PFSK-1 (cell line): Measurements from ENCODE around the gene COMMD3.

Experiments used
- FOXP2 ChIP-seq: optimal IDR thresholded peaks from 2 replicates; pipeline ENCODE3; 2011; ENCODE audit warnings: borderline replicate concordance, control low read depth, inconsistent platforms; ENCODE audit not compliant: insufficient read depth; ENCODE audit errors: extremely low read length, extremely low read depth
- POLR2AphosphoS5 ChIP-seq: IDR thresholded peaks from 2 replicates; pipeline ENCODE4 v1.6.1; 2012; ENCODE audit warnings: low read depth, mild to moderate bottlenecking, control low read depth, low read length, moderate library complexity
- REST ChIP-seq, 2 experiments: IDR thresholded peaks; 2 replicates each; pipeline versions ENCODE4 v1.6.1 to v1.8.0; 2011 to 2012; ENCODE audit warnings: low read depth in 2 of 2, low read length in 2 of 2, control low read depth in 1 of 2, inconsistent platforms in 1 of 2, mild to moderate bottlenecking in 1 of 2, moderate library complexity in 1 of 2; ENCODE audit not compliant: insufficient read depth in 1 of 2
- SIN3A ChIP-seq: IDR thresholded peaks from 2 replicates; pipeline ENCODE4 v1.6.1; 2012; ENCODE audit warnings: mild to moderate bottlenecking, low read length, moderate library complexity, borderline replicate concordance; ENCODE audit not compliant: insufficient read depth
- TAF1 ChIP-seq: IDR thresholded peaks from 2 replicates; pipeline ENCODE4 v1.6.1; 2012; ENCODE audit warnings: low read length, control low read depth, borderline replicate concordance; ENCODE audit not compliant: insufficient read depth

GRCh38 chr10:22341926-22342196 lies 25.7 kb downstream of the COMMD3 start:
- TF ChIP-seq POLR2AphosphoS5: no peak
- no peak for TF ChIP-seq REST (IDR thresholded peaks at IDR 0.05; ENCODE audit: insufficient read depth in 1 of 2, low read depth in 2 of 2, low read length in 2 of 2)
- TF ChIP-seq SIN3A: no peak
- TF ChIP-seq TAF1: no peak
- no peak for TF ChIP-seq FOXP2
